HG03565 (cell line): Measurements from ENCODE around the gene CPB1.

Source experiments
- ATAC-seq: cut with Tn5 transposase; IDR thresholded peaks from one replicate; pipeline ENCODE4 v1.9.1; 2021; ENCODE audit warnings: mild to moderate bottlenecking, moderate library complexity; ENCODE audit not compliant: unreplicated experiment

The CPB1 gene

DNA sequence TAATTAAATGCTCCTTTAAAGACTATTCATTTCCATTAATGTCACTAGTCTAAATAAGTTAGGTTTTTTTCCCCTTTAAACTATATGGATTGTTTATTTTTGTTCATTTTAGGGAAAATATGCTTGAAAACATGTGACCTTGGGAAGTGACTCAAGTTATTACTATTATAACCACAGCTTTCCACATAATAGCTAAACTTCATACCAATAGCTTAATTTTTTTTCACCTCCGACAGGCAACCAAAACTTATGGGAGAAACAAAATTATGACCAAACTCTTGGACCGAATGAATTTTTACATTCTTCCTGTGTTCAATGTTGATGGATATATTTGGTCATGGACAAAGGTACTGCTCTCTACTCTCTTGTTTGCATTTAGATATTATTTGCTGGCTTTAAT is 53.7 kb downstream of the CPB1 start:
- no peak for ATAC-seq

- ATAC-seq = no peak
Observed at GRCh38 chr3:148882288-148882687, 54.7 kb downstream of the CPB1 start.

GRCh38 chr3:148883163-148883562 is 55.6 kb downstream of the CPB1 start:
- ATAC-seq = no peak

GRCh38 chr3:148884261-148884660 is 56.6 kb downstream of the CPB1 start:
- ATAC-seq = no peak

DNA sequence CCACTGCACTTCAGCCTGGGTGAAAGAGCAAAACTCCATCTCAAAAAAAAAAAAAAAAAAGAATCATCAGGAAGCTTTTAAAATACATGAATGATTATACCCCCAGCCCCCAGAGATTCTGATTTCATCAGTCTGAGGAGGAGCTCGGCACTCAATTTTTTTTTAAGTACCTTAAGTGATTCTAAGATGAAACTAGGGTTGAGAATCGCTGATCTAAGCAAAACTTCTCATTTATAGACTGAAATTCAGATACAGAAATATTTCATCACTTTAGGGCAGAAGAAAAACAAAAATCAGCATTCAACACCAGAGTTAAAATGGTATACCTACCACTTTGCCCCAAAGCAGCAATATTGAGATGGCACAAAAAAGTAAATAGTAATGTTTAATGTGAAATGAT is 62.2 kb downstream of the CPB1 start:
- ATAC-seq = no peak

- ATAC-seq = no peak
Observed at GRCh38 chr3:148896062-148896461, 68.5 kb downstream of the CPB1 start.

- no peak for ATAC-seq
Observed at GRCh38 chr3:148901987-148902791, 74.6 kb downstream of the CPB1 start.

DNA sequence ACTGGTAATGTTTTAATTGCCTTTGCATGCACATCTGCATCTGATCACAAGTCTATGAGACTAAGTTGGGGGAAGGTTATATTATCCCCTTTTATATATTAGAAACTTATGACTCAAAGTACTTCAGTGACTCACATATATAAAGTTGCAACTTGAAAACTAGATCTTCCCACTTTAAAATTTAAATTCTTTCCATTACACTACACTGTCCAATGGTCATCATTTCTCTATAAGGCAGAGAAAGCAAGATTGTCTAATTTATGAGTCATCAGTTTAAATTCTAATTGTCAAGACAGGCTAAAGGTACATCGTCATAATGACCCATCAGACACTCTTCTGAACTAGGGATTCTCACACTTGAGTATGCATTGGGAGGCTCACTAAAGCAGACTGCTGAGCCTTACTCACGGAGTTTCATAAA is 75.4 kb downstream of the CPB1 start:
- no peak for ATAC-seq

- ATAC-seq = no peak
Observed at GRCh38 chr3:148903941-148904340, 76.3 kb downstream of the CPB1 start.

DNA sequence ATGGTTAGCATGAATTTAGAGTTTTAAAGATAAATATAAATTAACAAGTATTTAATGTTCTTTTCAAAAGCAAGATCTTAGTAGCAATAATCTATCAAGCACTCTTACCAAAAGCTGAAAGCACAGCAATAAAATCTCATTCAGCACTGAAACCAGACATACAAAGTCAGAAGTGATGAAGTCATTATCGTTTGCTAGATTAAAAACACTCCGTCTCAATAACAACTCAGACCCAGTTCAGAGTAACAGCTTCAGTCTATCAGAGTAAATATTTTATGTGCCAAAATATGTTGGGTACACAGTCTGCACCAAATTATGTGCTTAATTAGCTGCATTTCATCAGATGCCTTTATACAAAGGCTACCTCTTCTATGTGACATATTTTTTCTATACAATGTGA is 79.1 kb downstream of the CPB1 start:
- no peak for ATAC-seq
